ENCODE measurements around the gene IL18. TPM values are rescaled to one million over a fixed set of nuclear protein-coding genes. Genes with fewer than 3 reads are reported as not detected.

Gene IL18
- total and polyA plus RNA-seq, 2 of the 8 experiments (the other 6 are each of a cell fraction or from before 2014, with no cell fraction given): 0.29 to 0.84 TPM

DNA sequence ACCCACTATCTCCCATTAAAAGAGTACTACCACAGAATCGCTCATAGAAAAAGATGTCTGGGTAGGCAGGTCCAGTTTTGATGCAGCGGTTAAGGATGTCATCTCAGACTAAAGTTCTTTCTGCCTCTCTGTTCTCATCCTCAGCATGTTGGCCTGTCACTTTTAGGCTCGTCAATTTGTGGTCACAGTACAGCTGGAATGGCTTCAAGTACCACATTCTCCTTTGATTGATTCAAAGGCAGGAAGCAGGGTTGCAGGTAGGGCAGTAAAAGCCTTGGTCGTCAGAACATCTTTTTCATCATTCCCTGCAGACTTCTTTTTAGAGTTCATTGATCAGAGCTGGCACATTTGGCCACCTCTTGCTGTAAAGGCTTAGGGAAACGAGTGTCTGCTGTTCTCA is 48.5 kb downstream of the IL18 start (continued):
- TF ChIP-seq RNF2 (IDR thresholded peaks at IDR 0.05; ENCODE audit: borderline replicate concordance, low read depth, low read length, missing control alignments, poor library complexity, severe bottlenecking): no peak
- no peak for TF ChIP-seq SP1 (IDR thresholded peaks at IDR 0.05; ENCODE audit: low read depth, low read length)
- TF ChIP-seq HDAC6 (IDR thresholded peaks at IDR 0.05; ENCODE audit: low read depth, low read length): no peak

Data from H1 (cell line).